SK-N-SH treated with all-trans-retinoic acid at 6 μM for 48 hours (cell line): ENCODE results near the gene MRPL4.
"Not testable (repeated sequence)": the region's sequence is repeated elsewhere in the genome, so short reads cannot be mapped to it uniquely, and the experiment has no call there.

ENCODE experiments used
- BACH2 ChIP-seq: fragments of 250-450 bp; sonication (Bioruptor Pico); IDR thresholded peaks from 2 replicates; pipeline ENCODE4 v1.9.0; 2021; ENCODE audit warnings: mild to moderate bottlenecking, borderline replicate concordance
- CREB5 ChIP-seq: fragments of 250-450 bp; sonication (Bioruptor Pico); IDR thresholded peaks from 2 replicates; pipeline ENCODE4 v1.5.1; 2020; ENCODE audit warnings: low read depth, mild to moderate bottlenecking, moderate library complexity
- CSDC2 ChIP-seq: fragments of 250-450 bp; sonication (Bioruptor Pico); IDR thresholded peaks from 2 replicates; pipeline ENCODE4 v1.5.0; 2020; ENCODE audit warnings: mild to moderate bottlenecking, moderate library complexity
- CSRNP3 ChIP-seq: fragments of 250-450 bp; sonication (Bioruptor Pico); IDR thresholded peaks from 2 replicates; pipeline ENCODE4 v1.5.1; 2021; ENCODE audit warnings: mild to moderate bottlenecking, moderate library complexity
- OSR1 ChIP-seq: fragments of 250-450 bp; sonication (Bioruptor Pico); IDR thresholded peaks from 2 replicates; pipeline ENCODE4 v1.8.0; 2022; ENCODE audit warnings: moderate library complexity, mild to moderate bottlenecking, inconsistent platforms
- PATZ1 ChIP-seq: fragments of 250-450 bp; sonication (Bioruptor Pico); IDR thresholded peaks from 2 replicates; pipeline ENCODE4 v1.8.0; 2020; ENCODE audit warnings: mild to moderate bottlenecking, moderate library complexity, borderline replicate concordance
- POU6F1 ChIP-seq: fragments of 250-450 bp; sonication (Bioruptor Pico); IDR thresholded peaks from 2 replicates; pipeline ENCODE4 v1.8.0; 2021; ENCODE audit warnings: low read depth, mild to moderate bottlenecking, moderate library complexity, borderline replicate concordance
- RARB ChIP-seq: fragments of 250-450 bp; sonication (Bioruptor Pico); IDR thresholded peaks from 2 replicates; pipeline ENCODE4 v1.8.0; 2021; ENCODE audit warnings: mild to moderate bottlenecking, moderate library complexity
- TOX ChIP-seq: fragments of 250-450 bp; sonication (Bioruptor Pico); IDR thresholded peaks from 2 replicates; pipeline ENCODE4 v1.8.0; 2021; ENCODE audit warnings: mild to moderate bottlenecking, moderate library complexity, borderline replicate concordance
- ZFP3 ChIP-seq: fragments of 250-450 bp; sonication (Bioruptor Pico); IDR thresholded peaks from 2 replicates; pipeline ENCODE4 v1.5.0; 2020; ENCODE audit warnings: mild to moderate bottlenecking, moderate library complexity
- ZFP30 ChIP-seq: fragments of 450-650 bp; formaldehyde crosslinking; IDR thresholded peaks from 2 replicates; pipeline ENCODE4 v1.5.0; 2022; ENCODE audit warnings: mild to moderate bottlenecking, moderate library complexity
- ZNF565 ChIP-seq: fragments of 450-650 bp; formaldehyde crosslinking; conservative IDR thresholded peaks from 2 replicates; pipeline ENCODE4 v1.5.0; 2020; ENCODE audit warnings: low read depth, mild to moderate bottlenecking, moderate library complexity
- ZNF70 ChIP-seq: fragments of 450-650 bp; formaldehyde crosslinking; IDR thresholded peaks from 2 replicates; pipeline ENCODE4 v1.5.0; 2020; ENCODE audit warnings: mild to moderate bottlenecking, moderate library complexity
- ZNF8 ChIP-seq: fragments of 450-650 bp; formaldehyde crosslinking; IDR thresholded peaks from 2 replicates; pipeline ENCODE4 v1.5.0; 2020; ENCODE audit warnings: mild to moderate bottlenecking, moderate library complexity

- not testable (repeated sequence) for TF ChIP-seq RARB; PATZ1 (CRISPR knock-in tag); OSR1; ZNF565 (CRISPR knock-in tag); ZNF70; CSDC2 (CRISPR knock-in tag); TOX (CRISPR knock-in tag); CSRNP3 (CRISPR knock-in tag); POU6F1; BACH2 (CRISPR knock-in tag); ZFP3 (CRISPR knock-in tag); ZFP30; ZNF8 (CRISPR knock-in tag); CREB5 (CRISPR knock-in tag)
Measured at GRCh38 chr19:10241826-10242449, 10.1 kb upstream of the MRPL4 start.
